HG02610 (cell line): ENCODE measurements around the gene MAGI2.

Experiments
- ATAC-seq: cut with Tn5 transposase; IDR thresholded peaks from one replicate; pipeline ENCODE4 v1.9.1; 2021; ENCODE audit warnings: mild to moderate bottlenecking, moderate library complexity; ENCODE audit not compliant: unreplicated experiment

The MAGI2 gene

GRCh38 chr7:78396210-78396609, 1057.3 kb downstream of the MAGI2 start:
- ATAC-seq: no peak

GRCh38 chr7:78395298-78396036, 1058.0 kb downstream of the MAGI2 start:
- no peak for ATAC-seq

- no peak for ATAC-seq
Measured at GRCh38 chr7:78389022-78389421, 1064.4 kb downstream of the MAGI2 start.

- no peak for ATAC-seq
Measured at GRCh38 chr7:78386520-78386919, 1066.9 kb downstream of the MAGI2 start.

- no peak for ATAC-seq
Measured at GRCh38 chr7:78383096-78383880, 1070.2 kb downstream of the MAGI2 start.

GRCh38 chr7:78379148-78379547, 1074.3 kb downstream of the MAGI2 start:
- no peak for ATAC-seq

GRCh38 chr7:78377532-78377931, 1075.9 kb downstream of the MAGI2 start:
- no peak for ATAC-seq

- ATAC-seq: no peak
Measured at GRCh38 chr7:78370936-78371335, 1082.5 kb downstream of the MAGI2 start.

GRCh38 chr7:78368771-78369170, 1084.7 kb downstream of the MAGI2 start:
- no peak for ATAC-seq

- ATAC-seq: no peak
Measured at GRCh38 chr7:78367280-78367773, 1086.1 kb downstream of the MAGI2 start.

GRCh38 chr7:78363866-78364265, 1089.6 kb downstream of the MAGI2 start:
- no peak for ATAC-seq

- ATAC-seq: no peak
Measured at GRCh38 chr7:78359836-78360235, 1093.6 kb downstream of the MAGI2 start.

- no peak for ATAC-seq
Measured at GRCh38 chr7:78357709-78358108, 1095.8 kb downstream of the MAGI2 start.

- ATAC-seq: no peak
Measured at GRCh38 chr7:78355834-78356233, 1097.6 kb downstream of the MAGI2 start.

GRCh38 chr7:78350926-78351325, 1102.5 kb downstream of the MAGI2 start:
- no peak for ATAC-seq

GRCh38 chr7:78350391-78350790, 1103.1 kb downstream of the MAGI2 start:
- ATAC-seq: no peak

GRCh38 chr7:78346827-78347226, 1106.6 kb downstream of the MAGI2 start:
- no peak for ATAC-seq

GRCh38 chr7:78345979-78346378, 1107.5 kb downstream of the MAGI2 start:
- ATAC-seq: no peak

- ATAC-seq: no peak
Measured at GRCh38 chr7:78345293-78345911, 1108.1 kb downstream of the MAGI2 start.

- ATAC-seq: no peak
Measured at GRCh38 chr7:78334426-78334825, 1119.0 kb downstream of the MAGI2 start.

- ATAC-seq: no peak
Measured at GRCh38 chr7:78333530-78334425, 1119.7 kb downstream of the MAGI2 start.
